Measurements from ENCODE around the gene NMNAT1. TPM values are rescaled to one million over a fixed set of nuclear protein-coding genes. Genes with fewer than 3 reads are reported as not detected.
"Not testable (repeated sequence)": the region's sequence is repeated elsewhere in the genome, so short reads cannot be mapped to it uniquely, and the experiment has no call there.

Gene NMNAT1
- 1.6 and 5.2 TPM in 2 replicates for total RNA-seq (2014; rRNA removed; shearing (Covaris generic))

- peak; percentile 94 for DNase-seq (ENCODE audit: low spot score)
These were observed at the start of gene NMNAT1, which contains the start of gene LZIC for GRCh38 chr1:9942939-9943788. Gene NMNAT1, plus strand, starts transcription at chr1:9943475. Its CDS starts 28,599 bp downstream, at chr1:9972074. Gene LZIC, minus strand, starts transcription at chr1:9943391. Its CDS starts 6,772 bp downstream, at chr1:9936619.

- DNase-seq (ENCODE audit: low spot score) = no peak
These were observed 49.2 kb upstream of the NMNAT1 start for GRCh38 chr1:9894115-9894514.

- peak; percentile 29 for DNase-seq (ENCODE audit: low spot score)
These were observed 42.9 kb upstream of the NMNAT1 start for GRCh38 chr1:9900142-9901043.

- DNase-seq (ENCODE audit: low spot score) = no peak
These were observed 41.9 kb upstream of the NMNAT1 start for GRCh38 chr1:9901148-9902059.

GRCh38 chr1:9902060-9902452 is 41.2 kb upstream of the NMNAT1 start:
- no peak for DNase-seq (ENCODE audit: low spot score)

- DNase-seq (ENCODE audit: low spot score) = no peak
These were observed 39.3 kb upstream of the NMNAT1 start for GRCh38 chr1:9903801-9904527.

- no peak for DNase-seq (ENCODE audit: low spot score)
These were observed 38.7 kb upstream of the NMNAT1 start for GRCh38 chr1:9904596-9904995.

GRCh38 chr1:9905010-9905409 is 38.3 kb upstream of the NMNAT1 start:
- DNase-seq (ENCODE audit: low spot score) = no peak

GRCh38 chr1:9906466-9906865 is 36.8 kb upstream of the NMNAT1 start:
- DNase-seq (ENCODE audit: low spot score) = no peak

GRCh38 chr1:9907441-9907840 is 35.8 kb upstream of the NMNAT1 start:
- no peak for DNase-seq (ENCODE audit: low spot score)

- DNase-seq (ENCODE audit: low spot score) = no peak
These were observed 34.4 kb upstream of the NMNAT1 start for GRCh38 chr1:9908871-9909233.

- DNase-seq (ENCODE audit: low spot score) = peak; percentile 18
These were observed 33.8 kb upstream of the NMNAT1 start for GRCh38 chr1:9909234-9910046.

- no peak for DNase-seq (ENCODE audit: low spot score)
These were observed 33.2 kb upstream of the NMNAT1 start, which contains the start of gene CTNNBIP1 for GRCh38 chr1:9910076-9910422. Gene CTNNBIP1, minus strand, starts transcription at chr1:9910269. Its CDS starts 38,205 bp downstream, at chr1:9872064.

GRCh38 chr1:9910423-9911178 is 32.7 kb upstream of the NMNAT1 start:
- peak; percentile 98 for DNase-seq (ENCODE audit: low spot score)

GRCh38 chr1:9912264-9912936 is 30.9 kb upstream of the NMNAT1 start:
- DNase-seq (ENCODE audit: low spot score) = no peak

- no peak for DNase-seq (ENCODE audit: low spot score)
These were observed 28.7 kb upstream of the NMNAT1 start for GRCh38 chr1:9914610-9914937.

GRCh38 chr1:9916452-9916851 is 26.8 kb upstream of the NMNAT1 start:
- DNase-seq (ENCODE audit: low spot score) = no peak

GRCh38 chr1:9917495-9917894 is 25.8 kb upstream of the NMNAT1 start:
- DNase-seq (ENCODE audit: low spot score) = not testable (repeated sequence)
